Lung (tissue), 12 donors: Measurements from ENCODE around the gene NARS2. TPM values are rescaled to one million over a fixed set of nuclear protein-coding genes. Genes with fewer than 3 reads are reported as not detected.
"Not testable (repeated sequence)": the region's sequence is repeated elsewhere in the genome, so short reads cannot be mapped to it uniquely, and the experiment has no call there.

Source experiments
- ATAC-seq: fragments of 200-7000 bp; cut with Tn5 transposase; one replicate; pipeline ENCODE4 v1.9.1; 2020; ENCODE audit warnings: moderate number of reproducible peaks; ENCODE audit not compliant: insufficient read depth, low FRiP score
- DNase-seq, 3 donors: peaks; one replicate each; pipeline ENCODE4 v3.0.0-alpha.2; 2013 to 2017
- H3K27ac ChIP-seq, 2 donors: one replicate each; pipeline ENCODE4 v1.5.1; 2013; ENCODE audit warnings: mild to moderate bottlenecking in 2 of 2, moderate library complexity in 2 of 2, control low read depth in 1 of 2, inconsistent platforms in 1 of 2, low read depth in 1 of 2, low read length in 1 of 2
- H3K27me3 ChIP-seq, 3 donors: one replicate each; pipeline ENCODE4 v1.5.1; 2013; ENCODE audit warnings: low read length in 2 of 3; ENCODE audit not compliant: control insufficient read depth in 3 of 3, insufficient read depth in 3 of 3
- H3K36me3 ChIP-seq, 4 donors: one replicate each; pipeline ENCODE4 v1.5.1; 2013; ENCODE audit warnings: low read length in 4 of 4, mild to moderate bottlenecking in 1 of 4, moderate library complexity in 1 of 4; ENCODE audit not compliant: control insufficient read depth in 4 of 4, insufficient read depth in 4 of 4
- H3K4me1 ChIP-seq, 5 donors: one replicate each; pipeline ENCODE4 v1.5.1; 2013; ENCODE audit warnings: low read length in 5 of 5, mild to moderate bottlenecking in 2 of 5, moderate library complexity in 1 of 5; ENCODE audit not compliant: control insufficient read depth in 5 of 5, insufficient read depth in 5 of 5
- H3K4me3 ChIP-seq: one replicate; pipeline ENCODE4 v1.5.1; 2013; ENCODE audit warnings: mild to moderate bottlenecking, control low read depth, moderate library complexity
- H3K9ac ChIP-seq, 2 donors: one replicate each; pipeline ENCODE4 v1.5.1; 2013; ENCODE audit warnings: low read length in 2 of 2, control low read depth in 1 of 2; ENCODE audit not compliant: insufficient read depth in 1 of 2
- H3K9me3 ChIP-seq, 4 donors: one replicate each; pipeline ENCODE4 v1.5.1; 2013; ENCODE audit warnings: low read length in 3 of 4, mild to moderate bottlenecking in 1 of 4, moderate library complexity in 1 of 4; ENCODE audit not compliant: control insufficient read depth in 4 of 4, insufficient read depth in 3 of 4
- WGBS, 2 donors: extraction: QIAGEN DNeasy Blood & Tissue Kit; methylation state at CpG; one replicate each; pipeline ENCODE4 v1.1.7; 2013; 5-methylcytosine and 5-hydroxymethylcytosine counted together
- polyA plus RNA-seq, 2 donors: library from polyadenylated mRNA; stranded (reverse); fragments of 200-250 nt; gene quantifications; one replicate each; pipeline ENCODE4 v1.2.1, GENCODE V29; 2013
- total RNA-seq, 2 donors: library from RNA; depleted of rRNA in 1 of 2; stranded (reverse); fragments of >200 nt in 1 of 2; gene quantifications; one replicate each; pipeline ENCODE4 v1.2.1, GENCODE V29; 2014 to 2021
- TF ChIP-seq, protein P1 (sequence below): IDR thresholded peaks from 2 replicates; pipeline ENCODE4 v1.5.1; 2012; ENCODE audit warnings: mild to moderate bottlenecking; ENCODE audit errors: control extremely low read depth, extremely low read depth
- donor health status: control.
- donor health status: control.
- donor health status: Bipolar disorder and iron deficiency.
- donor health status: healthy.
- donor health status: DM: yes; HTN: yes; CAD: no.

The NARS2 gene
- total and polyA plus RNA-seq, 4 donors: 12.0 to 33.8 (median 19.8) TPM

DNA sequence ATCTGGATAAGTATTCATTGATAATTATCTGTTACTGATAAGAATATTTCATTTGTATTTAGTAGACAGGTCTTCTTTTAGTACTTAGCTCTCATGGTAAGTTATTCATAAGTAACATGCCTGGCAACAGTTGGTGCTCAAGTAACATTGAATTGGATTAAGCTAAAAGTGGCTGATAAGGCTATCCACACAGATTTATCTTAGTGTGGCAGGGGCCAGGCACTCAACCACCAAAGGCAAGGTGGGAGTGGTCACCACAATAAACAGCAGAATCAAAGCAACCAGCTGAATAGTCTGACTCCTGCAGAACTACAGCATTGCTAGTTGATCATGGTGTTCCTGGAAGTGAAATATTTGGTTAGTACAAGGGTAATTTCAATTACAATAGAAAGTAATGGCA lies 33.0 kb upstream of the NARS2 start:
- no peak for DNase-seq

DNA sequence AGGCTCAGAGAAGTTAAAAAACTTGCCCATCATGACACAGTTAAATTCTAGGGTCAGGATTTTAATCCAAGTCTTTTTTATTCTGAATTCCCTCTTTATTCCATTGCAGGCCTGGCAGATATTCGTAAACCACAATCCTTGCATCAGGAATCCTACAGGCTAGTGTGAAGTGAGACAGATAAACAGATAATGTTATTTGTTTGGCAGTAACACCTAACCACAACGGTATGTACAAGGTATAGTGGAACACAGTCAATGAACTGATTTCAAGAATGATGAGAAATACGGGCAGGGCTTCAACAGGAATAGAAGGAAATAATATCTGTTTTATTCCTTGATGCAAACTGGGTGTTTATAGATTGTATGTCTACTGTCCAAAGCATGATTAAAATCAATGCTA lies 32.0 kb upstream of the NARS2 start:
- ATAC-seq (no peak), DNase-seq (no peak)
- TF ChIP-seq, protein P1, sequence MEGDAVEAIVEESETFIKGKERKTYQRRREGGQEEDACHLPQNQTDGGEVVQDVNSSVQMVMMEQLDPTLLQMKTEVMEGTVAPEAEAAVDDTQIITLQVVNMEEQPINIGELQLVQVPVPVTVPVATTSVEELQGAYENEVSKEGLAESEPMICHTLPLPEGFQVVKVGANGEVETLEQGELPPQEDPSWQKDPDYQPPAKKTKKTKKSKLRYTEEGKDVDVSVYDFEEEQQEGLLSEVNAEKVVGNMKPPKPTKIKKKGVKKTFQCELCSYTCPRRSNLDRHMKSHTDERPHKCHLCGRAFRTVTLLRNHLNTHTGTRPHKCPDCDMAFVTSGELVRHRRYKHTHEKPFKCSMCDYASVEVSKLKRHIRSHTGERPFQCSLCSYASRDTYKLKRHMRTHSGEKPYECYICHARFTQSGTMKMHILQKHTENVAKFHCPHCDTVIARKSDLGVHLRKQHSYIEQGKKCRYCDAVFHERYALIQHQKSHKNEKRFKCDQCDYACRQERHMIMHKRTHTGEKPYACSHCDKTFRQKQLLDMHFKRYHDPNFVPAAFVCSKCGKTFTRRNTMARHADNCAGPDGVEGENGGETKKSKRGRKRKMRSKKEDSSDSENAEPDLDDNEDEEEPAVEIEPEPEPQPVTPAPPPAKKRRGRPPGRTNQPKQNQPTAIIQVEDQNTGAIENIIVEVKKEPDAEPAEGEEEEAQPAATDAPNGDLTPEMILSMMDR: no peak
- Histone ChIP-seq H3K4me3 (no peak overlapping the region), H3K36me3 (no peaks in the 10 kb centered on the region), H3K4me1 (no peaks in the 10 kb centered on the region), H3K9ac (no peak overlapping the region), H3K9me3 (peaks cover 0 to 2% (median 0%) of the 10 kb centered on the region in 4 donors), H3K27me3 (no peaks in the 10 kb centered on the region), H3K27ac (no peak overlapping the region)
- WGBS, 2 donors: 70 to 74% methylated on average over 3 of the region's 3 CpGs

More for the DNA sequence above, 33.0 kb upstream of the NARS2 start:
- peaks cover 0 to 2% (median 0%) of the 10 kb centered on the region in 4 donors for H3K9me3 ChIP-seq
- H3K27ac ChIP-seq: no peak overlapping the region
- H3K36me3 ChIP-seq: no peaks in the 10 kb centered on the region
- H3K27me3 ChIP-seq: no peaks in the 10 kb centered on the region
- no peak overlapping the region for H3K4me3 ChIP-seq
- H3K9ac ChIP-seq: no peak overlapping the region
- no peaks in the 10 kb centered on the region for H3K4me1 ChIP-seq
- TF ChIP-seq, protein P1: no peak
- ATAC-seq: no peak

DNA sequence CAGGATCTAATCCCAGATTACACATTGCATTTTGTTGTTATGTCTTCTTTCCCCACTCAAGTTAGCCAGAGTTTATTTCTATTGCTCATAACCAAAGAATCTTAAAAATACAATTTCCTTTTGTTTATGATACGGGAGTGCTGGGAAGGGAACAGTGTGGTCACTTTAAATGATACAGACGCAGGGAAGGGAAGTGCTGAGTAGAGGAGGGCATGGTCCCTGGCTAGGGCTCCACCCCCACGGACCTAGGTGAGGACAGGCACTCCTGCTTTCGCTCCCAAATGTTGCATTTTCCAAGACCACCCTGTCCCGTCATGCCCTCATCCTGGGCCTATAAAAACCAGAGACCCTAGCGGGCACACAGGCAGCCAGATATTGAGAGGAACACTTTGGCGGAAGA lies 30.6 kb upstream of the NARS2 start:
- H3K27ac ChIP-seq: no peak overlapping the region
- no peaks in the 10 kb centered on the region for H3K9me3 ChIP-seq
- TF ChIP-seq, protein P1: no peak
- ATAC-seq (no peak), DNase-seq (no peak)
- no peaks in the 10 kb centered on the region for H3K36me3 ChIP-seq
- no peaks in the 10 kb centered on the region for H3K4me1 ChIP-seq
- WGBS, 2 donors: 82 to 87% methylated on average over 7 of the region's 7 CpGs
- H3K4me3 ChIP-seq: no peak overlapping the region
- H3K27me3 ChIP-seq: no peaks in the 10 kb centered on the region
- H3K9ac ChIP-seq: no peak overlapping the region

DNA sequence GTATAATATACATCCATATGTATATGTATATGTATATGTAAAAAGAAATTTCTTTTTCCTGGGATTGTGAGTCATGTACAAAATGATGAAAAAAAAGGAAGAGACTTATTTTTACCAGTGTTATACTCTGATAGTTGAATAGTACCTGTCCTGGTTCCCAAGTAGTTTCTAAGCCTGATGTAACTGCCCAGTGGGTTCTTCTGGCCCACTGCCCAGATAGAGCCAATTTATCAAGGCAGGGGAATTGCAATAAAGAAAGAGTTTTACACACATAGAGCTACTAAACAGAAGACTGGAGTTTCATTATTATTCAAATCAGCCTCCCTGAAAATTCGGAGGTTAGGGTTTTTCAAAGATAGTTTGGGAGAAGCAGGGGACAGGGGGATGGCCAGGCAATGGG lies 29.1 kb upstream of the NARS2 start:
- Histone ChIP-seq H3K9ac (no peak overlapping the region), H3K4me3 (no peak overlapping the region), H3K36me3 (no peaks in the 10 kb centered on the region), H3K4me1 (no peaks in the 10 kb centered on the region), H3K9me3 (no peaks in the 10 kb centered on the region), H3K27ac (no peak overlapping the region), H3K27me3 (no peaks in the 10 kb centered on the region)
- ATAC-seq (no peak), DNase-seq (no peak)
- TF ChIP-seq, protein P1: no peak
- whole genome bisulfite sequencing, 2 donors: 72 to 88% methylated on average over 1 of the region's 1 CpG

DNA sequence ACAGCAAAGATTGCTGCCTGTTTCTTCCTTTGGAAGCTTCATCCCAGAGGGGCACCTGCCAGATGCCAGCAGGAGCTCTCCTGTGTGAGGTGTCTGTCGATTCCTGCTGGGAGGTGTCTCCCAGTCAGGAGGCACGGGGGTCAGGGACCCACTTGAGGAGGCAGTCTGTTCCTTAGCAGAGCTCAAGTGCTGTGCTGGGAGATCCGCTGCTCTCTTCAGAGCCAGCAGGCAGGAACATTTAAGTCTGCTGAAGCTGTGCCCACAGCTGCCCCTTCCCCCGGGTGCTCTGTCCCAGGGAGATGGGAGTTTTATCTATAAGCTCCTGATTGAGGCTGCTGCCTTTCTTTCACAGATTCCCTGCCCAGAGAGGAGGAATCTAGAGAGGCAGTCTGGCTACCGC lies 28.1 kb upstream of the NARS2 start:
- not testable (repeated sequence) for H3K27me3 ChIP-seq, H3K4me1 ChIP-seq, DNase-seq, H3K9ac ChIP-seq, H3K27ac ChIP-seq, H3K9me3 ChIP-seq, H3K4me3 ChIP-seq, ATAC-seq, H3K36me3 ChIP-seq
- WGBS, 2 donors: 85 to 98% methylated on average over 5 of the region's 5 CpGs

DNA sequence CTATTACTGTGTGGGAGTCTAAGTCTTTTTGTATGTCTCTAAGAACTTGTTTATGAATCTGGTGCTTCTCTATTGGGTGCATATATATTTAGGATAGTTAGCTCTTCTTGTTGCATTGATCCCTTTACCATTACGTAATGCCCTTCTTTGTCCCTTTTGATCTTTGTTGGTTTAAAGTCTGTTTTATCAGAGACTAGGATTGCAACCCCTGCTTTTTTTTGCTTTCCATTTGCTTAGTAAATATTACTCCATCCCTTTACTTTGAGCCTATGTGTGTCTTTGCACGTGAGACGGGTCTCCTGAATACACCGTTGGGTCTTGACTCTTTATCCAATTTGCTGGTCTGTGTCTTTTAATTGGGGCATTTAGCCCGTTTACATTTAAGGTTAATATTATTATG lies 26.4 kb upstream of the NARS2 start:
- H3K27me3 ChIP-seq, ATAC-seq, H3K9ac ChIP-seq, H3K4me1 ChIP-seq, H3K36me3 ChIP-seq, H3K9me3 ChIP-seq, H3K27ac ChIP-seq, H3K4me3 ChIP-seq, DNase-seq: not testable (repeated sequence)
- 79 to 86% methylated on average over 5 of the region's 5 CpGs for WGBS, 2 donors
